ENCODE measurements around the gene C2orf92.

GRCh38 chr2:97745474-97746174 lies 76.1 kb downstream of the C2orf92 start:
- TF ChIP-seq GATA2 (IDR thresholded peaks at IDR 0.05; ENCODE audit: low read depth, low read length) (no peak), GATA3 (IDR thresholded peaks at IDR 0.05; ENCODE audit: low read depth, low read length) (no peak)
